GM12865 (cell line): Measurements from ENCODE around the gene FAM181A.

Experiments used
- DNase-seq: peaks from one replicate; pipeline ENCODE4 v3.0.0; 2010; ENCODE audit warnings: low read depth
- H3K4me3 ChIP-seq: 2 replicates; pipeline ENCODE4 v1.5.1; 2011; ENCODE audit warnings: mild to moderate bottlenecking, low read depth, low read length, control low read depth
- TF ChIP-seq, protein P1 (sequence below): IDR thresholded peaks from 2 replicates; pipeline ENCODE4 v1.5.1; 2011; ENCODE audit warnings: low read length, control low read depth, low read depth, inconsistent platforms; ENCODE audit not compliant: insufficient read depth; ENCODE audit errors: missing control alignments

FAM181A gene

DNA sequence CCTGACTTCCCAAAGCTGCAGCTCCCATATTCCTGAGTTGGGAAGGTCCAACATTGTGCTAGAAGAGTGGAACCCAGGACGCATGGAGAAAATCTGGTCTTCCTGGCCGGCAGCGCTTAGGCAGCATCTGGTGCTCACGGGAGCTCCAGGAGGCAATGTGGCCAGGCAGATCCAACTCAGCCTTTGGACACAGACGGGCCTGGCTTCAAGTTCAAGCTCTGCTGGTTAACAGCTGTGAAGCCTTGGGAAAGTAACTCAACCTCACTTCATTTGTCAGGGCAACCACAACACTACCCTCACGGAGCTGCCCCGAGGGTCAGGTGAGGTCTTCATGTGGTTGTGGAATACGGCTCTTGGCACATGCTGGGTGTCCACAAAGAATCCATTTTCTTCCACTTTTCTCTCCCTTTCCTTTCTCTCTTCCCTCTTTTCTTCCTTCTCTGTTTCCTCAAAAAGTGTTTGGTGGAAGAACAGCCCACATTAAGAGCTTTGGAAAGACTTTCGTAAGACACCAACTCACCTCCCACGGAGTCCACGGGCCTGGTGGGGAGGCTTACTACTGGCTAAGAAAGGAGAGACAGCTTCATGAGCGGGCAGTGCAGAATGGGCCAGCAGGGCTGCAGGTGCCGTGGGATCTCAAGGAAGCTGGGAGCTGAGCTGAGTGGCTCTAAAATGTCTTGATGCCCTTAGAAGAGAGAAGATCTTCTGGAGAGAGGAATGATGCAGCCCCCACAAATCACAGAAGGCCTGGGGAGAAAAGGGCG, 2.4 kb upstream of the FAM181A start:
- no peak for DNase-seq
- H3K4me3 ChIP-seq, result no peak overlapping the region
- TF ChIP-seq, protein P1, sequence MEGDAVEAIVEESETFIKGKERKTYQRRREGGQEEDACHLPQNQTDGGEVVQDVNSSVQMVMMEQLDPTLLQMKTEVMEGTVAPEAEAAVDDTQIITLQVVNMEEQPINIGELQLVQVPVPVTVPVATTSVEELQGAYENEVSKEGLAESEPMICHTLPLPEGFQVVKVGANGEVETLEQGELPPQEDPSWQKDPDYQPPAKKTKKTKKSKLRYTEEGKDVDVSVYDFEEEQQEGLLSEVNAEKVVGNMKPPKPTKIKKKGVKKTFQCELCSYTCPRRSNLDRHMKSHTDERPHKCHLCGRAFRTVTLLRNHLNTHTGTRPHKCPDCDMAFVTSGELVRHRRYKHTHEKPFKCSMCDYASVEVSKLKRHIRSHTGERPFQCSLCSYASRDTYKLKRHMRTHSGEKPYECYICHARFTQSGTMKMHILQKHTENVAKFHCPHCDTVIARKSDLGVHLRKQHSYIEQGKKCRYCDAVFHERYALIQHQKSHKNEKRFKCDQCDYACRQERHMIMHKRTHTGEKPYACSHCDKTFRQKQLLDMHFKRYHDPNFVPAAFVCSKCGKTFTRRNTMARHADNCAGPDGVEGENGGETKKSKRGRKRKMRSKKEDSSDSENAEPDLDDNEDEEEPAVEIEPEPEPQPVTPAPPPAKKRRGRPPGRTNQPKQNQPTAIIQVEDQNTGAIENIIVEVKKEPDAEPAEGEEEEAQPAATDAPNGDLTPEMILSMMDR, result no peak

DNA sequence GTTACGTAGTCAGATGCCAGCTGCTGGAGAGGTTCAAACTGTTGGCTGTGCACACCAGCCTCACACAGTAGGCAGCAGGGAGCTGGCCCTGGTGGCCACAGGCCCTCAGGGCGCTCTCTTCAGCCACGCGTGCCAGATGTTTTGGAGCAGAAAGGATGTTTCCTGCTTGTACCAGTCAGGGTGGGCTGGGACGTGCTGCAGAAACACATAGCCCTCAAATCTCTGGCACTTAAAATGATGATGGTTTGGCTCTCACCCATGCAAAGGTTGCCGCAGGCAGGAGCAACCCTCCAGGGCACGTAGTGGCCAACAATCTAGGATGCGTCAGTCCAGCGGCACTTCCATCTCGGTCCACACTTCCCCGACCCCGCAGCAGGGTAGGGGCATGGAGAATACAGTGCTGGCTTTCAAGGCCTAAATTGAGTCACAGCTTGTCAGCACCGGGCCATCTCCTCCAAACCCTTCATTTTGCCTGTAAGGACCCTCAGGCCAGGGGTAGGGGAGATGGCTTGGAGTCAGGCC, 1.7 kb upstream of the FAM181A start:
- DNase-seq, result no peak
- TF ChIP-seq, protein P1, result no peak
- H3K4me3 ChIP-seq, result no peak overlapping the region

DNA sequence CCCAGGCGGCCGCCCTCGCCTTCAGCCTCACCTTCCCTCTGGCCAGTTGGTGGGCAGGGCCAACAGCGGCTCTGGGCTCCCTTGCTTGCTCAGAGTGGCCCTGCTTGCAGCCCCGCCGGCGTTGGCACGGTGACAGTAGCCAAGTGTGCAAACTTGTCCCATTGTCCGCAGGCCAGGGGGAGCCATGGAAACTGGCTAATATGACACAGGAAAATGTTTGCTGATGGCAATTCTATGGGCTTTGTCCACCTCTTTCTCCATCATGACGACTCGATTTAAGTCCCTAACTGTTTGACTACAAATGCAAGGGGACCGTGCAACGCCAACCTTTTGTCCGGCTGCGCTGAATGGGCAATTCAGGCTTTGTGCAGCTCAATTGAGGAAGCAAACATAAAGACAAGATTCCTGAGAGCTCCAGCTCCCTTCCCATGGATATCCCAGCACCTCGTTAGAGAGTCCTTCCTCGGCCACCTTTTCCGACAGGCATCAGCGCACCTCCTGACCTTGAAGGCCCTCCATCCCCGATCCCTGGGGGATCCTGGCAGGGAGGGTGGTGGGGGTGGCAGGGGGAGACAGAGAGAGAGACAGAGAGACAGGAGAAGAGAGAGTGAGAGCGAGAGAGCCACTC, 785 bp upstream of the FAM181A start:
- TF ChIP-seq, protein P1, result no peak
- H3K4me3 ChIP-seq, result no peak overlapping the region
- DNase-seq, result no peak

DNA sequence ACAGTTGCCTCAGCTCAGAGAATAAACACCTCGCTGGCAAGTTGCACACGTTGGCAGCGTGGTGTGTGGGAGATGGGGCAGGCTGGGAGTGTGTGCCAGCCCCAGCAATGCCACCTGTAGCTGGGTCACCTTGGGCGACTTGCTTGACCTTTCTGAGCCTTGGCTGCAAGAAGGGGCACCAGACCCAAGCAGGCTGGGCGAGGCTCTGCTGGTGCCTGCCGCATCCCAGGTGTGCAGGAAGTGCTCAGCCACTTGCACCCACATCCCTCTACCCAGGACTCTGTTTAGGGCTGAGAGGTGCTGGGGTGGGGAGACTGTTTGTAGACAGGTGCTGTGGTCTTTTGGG, 629 bp downstream of the FAM181A start:
- no peak for DNase-seq
- TF ChIP-seq, protein P1, result no peak
- no peak overlapping the region for H3K4me3 ChIP-seq

DNA sequence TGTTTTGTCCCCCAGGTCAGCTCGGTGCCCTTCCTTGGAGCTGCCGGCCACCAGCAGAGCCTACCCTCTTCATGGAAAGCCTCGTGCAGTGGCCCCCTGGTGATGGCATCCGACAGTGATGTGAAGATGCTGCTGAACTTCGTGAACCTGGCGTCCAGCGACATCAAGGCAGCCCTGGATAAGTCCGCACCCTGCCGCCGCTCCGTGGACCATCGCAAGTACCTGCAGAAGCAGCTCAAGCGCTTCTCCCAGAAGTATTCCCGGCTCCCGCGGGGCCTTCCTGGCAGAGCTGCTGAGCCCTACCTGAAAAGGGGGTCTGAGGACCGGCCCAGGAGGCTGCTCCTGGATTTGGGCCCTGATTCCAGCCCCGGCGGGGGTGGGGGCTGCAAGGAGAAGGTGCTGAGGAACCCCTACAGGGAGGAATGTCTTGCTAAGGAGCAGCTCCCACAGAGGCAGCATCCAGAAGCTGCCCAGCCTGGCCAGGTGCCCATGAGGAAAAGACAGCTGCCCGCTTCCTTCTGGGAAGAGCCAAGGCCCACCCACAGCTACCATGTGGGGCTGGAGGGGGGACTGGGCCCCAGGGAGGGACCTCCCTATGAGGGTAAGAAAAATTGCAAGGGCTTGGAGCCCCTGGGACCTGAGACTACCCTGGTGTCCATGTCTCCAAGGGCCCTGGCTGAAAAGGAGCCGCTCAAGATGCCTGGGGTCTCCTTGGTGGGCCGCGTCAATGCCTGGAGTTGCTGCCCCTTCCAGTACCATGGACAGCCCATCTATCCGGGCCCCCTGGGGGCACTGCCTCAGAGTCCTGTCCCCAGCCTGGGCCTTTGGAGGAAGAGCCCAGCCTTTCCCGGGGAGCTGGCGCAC, 1.3 kb downstream of the FAM181A start:
- H3K4me3 ChIP-seq, result no peak overlapping the region
- TF ChIP-seq, protein P1, result no peak

DNA sequence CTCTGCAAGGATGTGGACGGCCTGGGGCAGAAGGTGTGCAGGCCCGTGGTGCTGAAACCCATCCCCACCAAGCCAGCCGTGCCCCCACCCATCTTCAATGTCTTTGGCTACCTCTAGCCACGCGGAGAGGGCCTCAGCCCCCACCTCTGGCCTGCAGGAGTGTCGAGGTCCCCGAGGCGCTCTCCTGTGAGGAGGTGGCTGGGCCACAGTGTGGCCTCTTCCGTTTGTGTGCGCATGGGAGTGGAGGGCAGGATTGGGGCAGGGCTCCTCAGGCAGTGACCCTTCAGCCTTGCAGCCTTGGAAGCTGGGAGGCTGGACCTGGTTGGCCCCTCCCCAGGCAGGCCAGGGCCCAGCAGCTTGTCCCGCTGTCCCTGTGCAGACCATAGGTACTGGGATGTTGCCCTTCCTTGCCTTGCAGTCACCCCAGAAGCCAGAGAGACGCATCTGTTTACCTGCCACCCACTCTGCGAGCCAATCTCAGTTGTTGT, 1.9 kb downstream of the FAM181A start:
- TF ChIP-seq, protein P1, result no peak
- no peak overlapping the region for H3K4me3 ChIP-seq
- DNase-seq, result no peak

More for the DNA sequence above, 1.3 kb downstream of the FAM181A start:
- DNase-seq, result no peak
